Measurements from ENCODE around the gene COL21A1.

The COL21A1 gene

GRCh38 chr6:56211724-56212123 is 35.7 kb downstream of the COL21A1 start:
- no peak overlapping the region for H3K4me3 ChIP-seq (ENCODE audit: low read length)
- DNase-seq (ENCODE audit: low read depth, low spot score), result no peak

DNA sequence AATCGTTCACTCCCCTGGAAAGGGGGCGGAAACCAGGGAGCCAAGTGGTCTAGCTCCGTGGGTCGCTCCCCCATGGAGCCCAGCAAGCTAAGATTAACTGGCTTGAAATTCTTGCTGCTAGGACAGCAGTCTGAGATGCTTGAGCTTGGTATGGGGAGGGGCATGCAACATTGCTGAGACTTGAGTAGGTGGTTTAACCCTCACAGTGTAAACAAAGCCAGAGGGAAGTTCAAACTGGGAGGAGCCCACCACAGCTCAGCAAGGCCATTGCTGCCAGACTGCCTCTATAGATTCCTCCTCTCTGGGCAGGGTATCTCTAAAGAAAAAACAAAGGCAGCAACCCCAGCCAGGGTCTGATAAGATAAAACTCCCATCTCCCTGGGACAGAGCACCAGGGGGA is 43.2 kb downstream of the COL21A1 start:
- no peak for DNase-seq (ENCODE audit: low read depth, low spot score)
- H3K4me3 ChIP-seq (ENCODE audit: low read length), result no peak overlapping the region

- no peak overlapping the region for H3K4me3 ChIP-seq (ENCODE audit: low read length)
- no peak for DNase-seq (ENCODE audit: low read depth, low spot score)
Measured at GRCh38 chr6:56199956-56200355, 47.4 kb downstream of the COL21A1 start.

- H3K4me3 ChIP-seq (ENCODE audit: low read length), result no peak overlapping the region
- DNase-seq (ENCODE audit: low read depth, low spot score), result no peak
Measured at GRCh38 chr6:56193846-56194245, 53.5 kb downstream of the COL21A1 start.

DNA sequence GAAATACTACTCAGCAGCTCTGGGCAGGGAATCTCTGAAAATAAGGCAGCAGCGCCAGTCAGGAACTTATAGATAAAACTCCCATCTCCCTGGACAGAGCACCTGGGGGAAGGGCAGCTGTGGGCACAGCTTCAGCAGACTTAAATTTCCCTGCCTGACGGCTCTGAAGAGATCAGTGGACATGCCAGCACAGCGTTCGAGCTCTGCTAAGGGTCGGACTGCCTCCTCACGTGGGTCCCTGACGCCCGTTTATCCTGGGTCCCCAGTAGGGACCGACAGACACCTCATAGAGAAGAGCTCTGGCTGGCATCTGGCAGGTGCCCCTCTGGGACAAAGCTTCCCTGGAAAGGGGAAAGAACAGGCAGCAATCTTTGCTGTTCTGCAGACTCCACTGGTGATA is 59.0 kb downstream of the COL21A1 start:
- DNase-seq (ENCODE audit: low read depth, low spot score), result no peak
- H3K4me3 ChIP-seq (ENCODE audit: low read length), result no peak overlapping the region

DNA sequence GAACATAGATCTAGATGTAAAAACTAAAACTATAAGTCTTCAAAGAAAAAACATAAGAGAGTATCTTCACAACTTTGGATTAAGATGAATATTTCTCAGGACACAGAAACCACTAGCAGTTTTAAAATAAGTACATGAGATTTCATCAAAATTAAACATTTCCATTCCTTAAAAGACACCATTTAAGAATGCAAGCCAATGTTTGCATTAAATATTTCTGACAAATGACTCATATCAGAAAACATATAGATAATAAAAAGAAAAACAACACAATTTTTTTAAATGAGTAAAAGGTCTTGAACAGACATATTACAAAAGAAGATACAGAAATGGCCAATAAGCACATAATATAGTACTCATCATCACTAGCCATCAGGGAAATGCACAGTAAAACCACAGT is 59.7 kb downstream of the COL21A1 start:
- no peak overlapping the region for H3K4me3 ChIP-seq (ENCODE audit: low read length)
- DNase-seq (ENCODE audit: low read depth, low spot score), result no peak

DNA sequence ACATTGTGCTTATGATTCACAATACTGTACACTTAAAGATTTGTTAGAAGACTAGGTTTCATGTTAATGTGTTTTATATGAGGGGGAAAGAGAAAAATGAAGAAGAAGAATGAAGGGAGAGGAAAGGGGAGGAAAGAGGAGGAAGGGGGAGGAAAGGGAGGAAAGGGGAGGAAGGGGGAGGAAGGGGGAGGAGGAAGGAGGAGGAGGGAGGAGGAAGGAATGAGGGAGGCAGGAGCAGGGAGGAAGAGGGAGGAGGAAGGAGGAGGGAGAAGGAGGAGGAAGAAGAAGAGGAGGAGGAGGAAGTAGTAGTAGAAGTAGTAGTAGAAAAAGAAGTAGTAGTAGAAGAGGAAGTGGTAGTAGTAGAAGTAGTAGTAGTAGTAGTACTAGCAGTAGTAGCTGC is 70.6 kb downstream of the COL21A1 start:
- no peak overlapping the region for H3K4me3 ChIP-seq (ENCODE audit: low read length)
- DNase-seq (ENCODE audit: low read depth, low spot score), result no peak

GRCh38 chr6:56173228-56173627 is 74.2 kb downstream of the COL21A1 start:
- H3K4me3 ChIP-seq (ENCODE audit: low read length), result no peak overlapping the region
- DNase-seq (ENCODE audit: low read depth, low spot score), result no peak

GRCh38 chr6:56172144-56172543 is 75.2 kb downstream of the COL21A1 start:
- DNase-seq (ENCODE audit: low read depth, low spot score), result no peak
- no peak overlapping the region for H3K4me3 ChIP-seq (ENCODE audit: low read length)

DNA sequence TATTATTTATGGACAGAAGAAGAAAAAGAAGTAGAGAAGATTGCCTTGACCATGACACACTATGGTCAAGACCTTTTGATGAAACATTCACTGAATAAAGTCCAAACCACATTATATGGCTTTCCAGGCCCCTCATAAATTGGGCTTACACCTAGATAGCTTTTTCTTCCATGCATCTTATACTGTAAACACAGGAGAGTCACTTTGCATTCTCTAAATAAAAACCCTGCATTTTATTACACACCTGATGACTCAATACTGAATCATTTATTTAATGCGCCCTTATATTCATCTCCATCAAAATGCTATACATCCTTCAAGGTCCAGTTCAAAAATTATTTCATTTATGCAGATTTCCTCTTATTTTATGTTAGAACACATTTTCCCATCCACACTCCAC is 78.0 kb downstream of the COL21A1 start:
- DNase-seq (ENCODE audit: low read depth, low spot score), result no peak
- H3K4me3 ChIP-seq (ENCODE audit: low read length), result no peak overlapping the region

DNA sequence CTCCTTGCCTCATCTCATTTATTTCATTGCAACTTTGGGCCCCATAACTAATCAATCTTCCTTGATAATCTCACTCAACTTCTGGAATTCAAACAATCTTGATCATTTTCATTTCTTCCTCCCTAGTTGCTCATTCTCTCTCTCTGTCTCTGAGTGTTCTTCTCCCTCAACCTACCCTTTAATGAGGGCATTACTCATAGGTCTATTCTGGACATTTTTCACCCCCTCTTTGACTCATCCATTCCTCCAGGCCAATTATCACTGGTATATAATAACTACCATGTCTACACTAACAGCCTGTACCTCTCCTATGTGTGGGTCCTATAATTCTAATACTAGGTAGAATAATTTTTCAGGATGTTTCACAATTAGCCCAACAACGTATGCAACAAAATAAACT is 78.8 kb downstream of the COL21A1 start:
- DNase-seq (ENCODE audit: low read depth, low spot score), result no peak
- no peak overlapping the region for H3K4me3 ChIP-seq (ENCODE audit: low read length)

- H3K4me3 ChIP-seq (ENCODE audit: low read length), result no peak overlapping the region
- DNase-seq (ENCODE audit: low read depth, low spot score), result no peak
Measured at GRCh38 chr6:56162081-56162480, 85.3 kb downstream of the COL21A1 start.

- no peak for DNase-seq (ENCODE audit: low read depth, low spot score)
- H3K4me3 ChIP-seq (ENCODE audit: low read length), result no peak overlapping the region
Measured at GRCh38 chr6:56160489-56160888, 86.9 kb downstream of the COL21A1 start.

DNA sequence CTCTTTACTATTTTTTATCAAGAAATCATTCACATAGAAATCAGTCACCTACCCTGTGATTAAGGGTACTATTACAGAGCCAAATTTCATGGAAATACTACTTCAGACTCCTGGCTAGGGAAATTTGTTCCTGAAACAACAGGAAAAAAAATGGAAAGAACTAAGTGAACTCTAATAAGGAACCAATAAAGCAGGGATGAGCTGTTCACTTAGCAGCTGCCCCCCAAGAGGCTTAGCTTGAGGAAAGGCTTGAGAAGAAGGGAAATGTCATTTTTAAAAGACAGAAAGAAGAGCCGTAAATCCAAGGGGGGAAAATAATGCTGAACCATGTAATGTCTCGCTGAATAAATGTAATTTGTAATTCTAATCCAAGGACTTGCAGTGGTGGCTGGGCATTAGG is 88.8 kb downstream of the COL21A1 start:
- DNase-seq (ENCODE audit: low read depth, low spot score), result no peak
- H3K4me3 ChIP-seq (ENCODE audit: low read length), result no peak overlapping the region

- DNase-seq (ENCODE audit: low read depth, low spot score), result no peak
- H3K4me3 ChIP-seq (ENCODE audit: low read length), result no peak overlapping the region
Measured at GRCh38 chr6:56156643-56157042, 90.7 kb downstream of the COL21A1 start.

- H3K4me3 ChIP-seq (ENCODE audit: low read length), result no peak overlapping the region
- DNase-seq (ENCODE audit: low read depth, low spot score), result no peak
Measured at GRCh38 chr6:56155634-56156141, 91.7 kb downstream of the COL21A1 start.

GRCh38 chr6:56154076-56154475 is 93.3 kb downstream of the COL21A1 start:
- DNase-seq (ENCODE audit: low read depth, low spot score), result no peak
- H3K4me3 ChIP-seq (ENCODE audit: low read length), result no peak overlapping the region

GRCh38 chr6:56152611-56153010 is 94.8 kb downstream of the COL21A1 start:
- H3K4me3 ChIP-seq (ENCODE audit: low read length), result no peak overlapping the region
- DNase-seq (ENCODE audit: low read depth, low spot score), result no peak

GRCh38 chr6:56151609-56152224 is 95.7 kb downstream of the COL21A1 start:
- no peak overlapping the region for H3K4me3 ChIP-seq (ENCODE audit: low read length)
- DNase-seq (ENCODE audit: low read depth, low spot score), result no peak

DNA sequence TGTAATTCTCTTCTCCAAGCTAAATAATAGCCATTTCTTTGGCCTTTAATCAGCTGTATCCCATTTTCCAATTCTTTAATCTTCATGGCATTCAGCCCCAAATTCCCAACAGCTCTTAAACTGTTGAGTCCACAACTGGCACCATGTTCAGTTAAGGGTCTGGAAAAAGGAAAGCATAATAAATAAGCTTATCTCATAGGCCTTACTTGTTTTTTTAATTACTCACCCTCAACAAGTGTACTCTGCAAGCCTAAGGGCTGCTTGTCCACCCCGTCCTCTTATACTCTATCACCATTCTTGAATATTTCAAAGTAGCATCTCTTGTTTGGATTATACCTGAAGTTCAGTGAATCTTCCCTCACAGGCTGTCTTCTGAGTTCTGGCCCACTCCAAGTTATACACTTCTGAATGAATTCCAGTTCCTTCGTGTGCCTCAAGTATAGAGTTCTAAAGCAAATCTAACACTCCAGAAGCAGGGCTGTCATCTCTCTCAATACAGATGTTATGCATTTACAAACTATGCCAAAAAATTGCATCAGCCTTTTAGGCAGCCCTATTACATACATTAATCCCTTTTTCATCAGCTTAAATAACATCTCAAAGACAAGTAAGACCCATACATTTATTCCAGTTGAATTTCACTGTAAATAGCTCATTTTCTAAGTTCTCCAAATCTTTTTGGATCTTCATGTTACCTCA is 98.7 kb downstream of the COL21A1 start:
- no peak for DNase-seq (ENCODE audit: low read depth, low spot score)

DNA sequence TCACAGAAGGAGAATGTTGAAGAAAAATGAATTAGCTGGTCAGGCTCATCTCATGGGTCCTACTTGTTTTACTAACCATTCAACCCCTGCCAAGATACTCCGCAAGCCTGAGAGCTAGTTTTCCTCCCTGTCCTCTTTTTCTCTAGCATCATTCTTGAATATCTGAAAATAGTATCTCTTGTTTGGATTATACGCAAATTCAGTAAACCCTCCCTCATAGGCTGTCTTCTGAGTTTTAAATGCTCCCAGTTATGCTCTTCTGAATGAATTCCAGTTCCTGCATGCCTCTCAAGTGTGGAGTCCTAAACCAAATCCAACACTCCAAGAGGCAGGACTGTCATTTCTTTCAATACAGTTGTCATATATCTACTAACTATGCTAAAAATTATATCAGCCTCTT is 99.6 kb downstream of the COL21A1 start:
- H3K4me3 ChIP-seq (ENCODE audit: low read length), result no peak overlapping the region
- DNase-seq (ENCODE audit: low read depth, low spot score), result no peak

More for the DNA sequence above, 98.7 kb downstream of the COL21A1 start:
- no peak overlapping the region for H3K4me3 ChIP-seq (ENCODE audit: low read length)

Data from Jurkat, Clone E6-1 (cell line).